IMR-90 (cell line): ENCODE results near the gene TMEM62. TPM values are rescaled to one million over a fixed set of nuclear protein-coding genes. Genes with fewer than 3 reads are reported as not detected.

Experiments used
- ATAC-seq: fragments of 200-7000 bp; cut with Tn5 transposase; 2 replicates; pipeline ENCODE4 v1.9.1; 2020; ENCODE audit warnings: low read depth, mild to moderate bottlenecking, moderate library complexity
- BruUV-seq: library from RNA; stranded (reverse); fragments of 400-500 nt; replicated peaks from 2 replicates; lab custom pipeline; 2021; lab: Mats Ljungman, UMichigan
- CTCF ChIA-PET: fragments of 300-600 bp; formaldehyde crosslinking; extraction: SDS; loops from one replicate; lab custom pipeline; 2021; ENCODE audit warnings: antibody characterized with exemption; lab: Yijun Ruan, JAX
- POLR2A ChIA-PET: fragments of 300-600 bp; sonication (Branson Sonifier 250); formaldehyde crosslinking; loops from one replicate; lab custom pipeline; 2022; ENCODE audit warnings: antibody characterized with exemption; ENCODE audit not compliant: unreplicated experiment; lab: Charles Lee
- DNase-seq: peaks from one replicate; pipeline ENCODE4 v3.0.0; 2013
- H2AFZ ChIP-seq: replicated peaks from 2 replicates; pipeline ENCODE3; 2013; ENCODE audit warnings: low read length, mild to moderate bottlenecking; ENCODE audit not compliant: poor library complexity
- H2AK5ac ChIP-seq: 2 replicates; pipeline ENCODE4 v1.6.1; 2013; ENCODE audit warnings: low read depth, low read length, inconsistent platforms
- H2AK9ac ChIP-seq: replicated peaks from 2 replicates; pipeline ENCODE3; 2013; ENCODE audit warnings: mild to moderate bottlenecking, low read depth, low read length, moderate library complexity; ENCODE audit not compliant: poor library complexity
- H2BK120ac ChIP-seq: 2 replicates; pipeline ENCODE4 v1.6.1; 2013; ENCODE audit warnings: low read depth, low read length, inconsistent platforms
- H2BK15ac ChIP-seq: 3 replicates; pipeline ENCODE4 v1.6.1; 2013; ENCODE audit warnings: low read depth, low read length, inconsistent platforms
- H2BK20ac ChIP-seq: 2 replicates; pipeline ENCODE4 v1.6.1; 2013; ENCODE audit warnings: low read depth, mild to moderate bottlenecking, inconsistent platforms, low read length, moderate library complexity
- H2BK5ac ChIP-seq: 2 replicates; pipeline ENCODE4 v1.6.1; 2013; ENCODE audit warnings: mild to moderate bottlenecking, low read depth, low read length, inconsistent platforms; ENCODE audit not compliant: poor library complexity, severe bottlenecking
- H3K14ac ChIP-seq: replicated peaks from 2 replicates; pipeline ENCODE4 v1.6.1; 2013; ENCODE audit warnings: low read depth, low read length, inconsistent platforms
- H3K18ac ChIP-seq: 2 replicates; pipeline ENCODE4 v1.6.1; 2013; ENCODE audit warnings: low read depth, low read length, control low read depth
- H3K23ac ChIP-seq: 2 replicates; pipeline ENCODE4 v1.6.1; 2013; ENCODE audit warnings: low read depth, low read length, inconsistent platforms
- H3K27ac ChIP-seq: 2 replicates; pipeline ENCODE4 v1.5.1; 2013; ENCODE audit warnings: mild to moderate bottlenecking, control low read depth, low read length; ENCODE audit not compliant: insufficient read depth
- H3K27me3 ChIP-seq: 2 replicates; pipeline ENCODE4 v1.6.1; 2013; ENCODE audit warnings: low read length; ENCODE audit not compliant: control insufficient read depth, insufficient read depth
- H3K36me3 ChIP-seq: 2 replicates; pipeline ENCODE4 v1.6.1; 2013; ENCODE audit warnings: low read length, mixed read lengths; ENCODE audit not compliant: control insufficient read depth, insufficient read depth
- H3K4ac ChIP-seq: 2 replicates; pipeline ENCODE4 v1.6.1; 2013; ENCODE audit warnings: low read depth, low read length, inconsistent platforms
- H3K4me1 ChIP-seq: 2 replicates; pipeline ENCODE4 v1.6.1; 2013; ENCODE audit warnings: low read length, mixed read lengths; ENCODE audit not compliant: control insufficient read depth, insufficient read depth
- H3K4me2 ChIP-seq: 2 replicates; pipeline ENCODE4 v1.6.1; 2013; ENCODE audit warnings: low read depth, mild to moderate bottlenecking, control low read depth, low read length, moderate library complexity
- H3K4me3 ChIP-seq: 2 replicates; pipeline ENCODE4 v1.5.1; 2013; ENCODE audit warnings: low read depth, mild to moderate bottlenecking, control low read depth, low read length, moderate library complexity; ENCODE audit not compliant: insufficient read depth
- H3K56ac ChIP-seq: 2 replicates; pipeline ENCODE4 v1.6.1; 2013; ENCODE audit warnings: low read length, inconsistent platforms; ENCODE audit not compliant: insufficient read depth; ENCODE audit errors: extremely low read depth
- H3K79me1 ChIP-seq, 2 experiments: 2 replicates each; pipeline ENCODE4 v1.6.1; 2013; ENCODE audit warnings: low read length in 2 of 2, inconsistent platforms in 1 of 2, low read depth in 1 of 2
- H3K9ac ChIP-seq: 2 replicates; pipeline ENCODE4 v1.6.1; 2013; ENCODE audit warnings: low read depth, low read length, control low read depth
- H3K9me1 ChIP-seq: 2 replicates; pipeline ENCODE4 v1.6.1; 2013; ENCODE audit warnings: low read length, inconsistent platforms; ENCODE audit not compliant: insufficient read depth
- H3K9me3 ChIP-seq: 2 replicates; pipeline ENCODE4 v1.6.1; 2013; ENCODE audit warnings: low read length; ENCODE audit not compliant: control insufficient read depth, insufficient read depth
- H4K20me1 ChIP-seq: 2 replicates; pipeline ENCODE4 v1.6.1; 2013; ENCODE audit warnings: low read length, inconsistent platforms; ENCODE audit not compliant: insufficient read depth
- H4K5ac ChIP-seq: 2 replicates; pipeline ENCODE4 v1.6.1; 2013; ENCODE audit warnings: mild to moderate bottlenecking, low read depth, low read length, control low read depth
- H4K8ac ChIP-seq, 2 experiments: 2 replicates each; pipeline ENCODE4 v1.6.1; 2013; ENCODE audit warnings: low read depth in 2 of 2, low read length in 2 of 2, control low read depth in 1 of 2, inconsistent platforms in 1 of 2
- H4K91ac ChIP-seq: 2 replicates; pipeline ENCODE4 v1.6.1; 2013; ENCODE audit warnings: low read depth, low read length, inconsistent platforms; ENCODE audit not compliant: insufficient read depth
- BHLHE40 ChIP-seq: fragments of 150-350 bp; IDR thresholded peaks from 2 replicates; pipeline ENCODE4 v1.6.1; 2016; ENCODE audit warnings: mild to moderate bottlenecking, low read depth, low read length
- CEBPB ChIP-seq: IDR thresholded peaks from 2 replicates; pipeline ENCODE4 v1.6.1; 2012; ENCODE audit warnings: low read depth, low read length, improper control_type of control experiment
- CHD1 ChIP-seq: IDR thresholded peaks from 2 replicates; pipeline ENCODE4 v1.6.1; 2012; ENCODE audit warnings: low read depth, low read length, improper control_type of control experiment
- FOS ChIP-seq: fragments of 150-350 bp; IDR thresholded peaks from 2 replicates; pipeline ENCODE4 v1.6.1; 2016; ENCODE audit warnings: low read depth, low read length
- MAFK ChIP-seq: IDR thresholded peaks from 2 replicates; pipeline ENCODE4 v1.6.1; 2012; ENCODE audit warnings: low read depth, low read length, improper control_type of control experiment
- MAZ ChIP-seq: IDR thresholded peaks from 2 replicates; pipeline ENCODE4 v1.6.1; 2012; ENCODE audit warnings: low read depth, mild to moderate bottlenecking, low read length, improper control_type of control experiment, moderate library complexity, borderline replicate concordance
- MXI1 ChIP-seq: IDR thresholded peaks from 2 replicates; pipeline ENCODE4 v1.6.1; 2012; ENCODE audit warnings: low read depth, mild to moderate bottlenecking, low read length, moderate library complexity, borderline replicate concordance
- NFE2L2 ChIP-seq: fragments of 150-350 bp; IDR thresholded peaks from 2 replicates; pipeline ENCODE4 v1.6.1; 2016; ENCODE audit warnings: low read depth, mild to moderate bottlenecking, low read length
- POLR2A ChIP-seq: IDR thresholded peaks from 2 replicates; pipeline ENCODE4 v1.6.1; 2012; ENCODE audit warnings: mild to moderate bottlenecking, low read depth, low read length
- RAD21 ChIP-seq: IDR thresholded peaks from 2 replicates; pipeline ENCODE4 v1.6.1; 2012; ENCODE audit warnings: low read length, improper control_type of control experiment
- RCOR1 ChIP-seq: IDR thresholded peaks from 2 replicates; pipeline ENCODE4 v1.6.1; 2012; ENCODE audit warnings: mild to moderate bottlenecking, low read length, improper control_type of control experiment; ENCODE audit not compliant: insufficient replicate concordance
- RFX5 ChIP-seq: IDR thresholded peaks from 2 replicates; pipeline ENCODE4 v1.8.0; 2012; ENCODE audit warnings: low read depth, mild to moderate bottlenecking, low read length, moderate library complexity
- SMC3 ChIP-seq: fragments of 150-350 bp; IDR thresholded peaks from 2 replicates; pipeline ENCODE4 v1.6.1; 2016; ENCODE audit warnings: low read depth, mild to moderate bottlenecking, antibody characterized with exemption, low read length, moderate library complexity
- dilution Hi-C: fragments of 300-500 bp; cut with HindIII; formaldehyde crosslinking; loops from one replicate; pipeline ENCODE4 v1.14.3; 2018; ENCODE audit warnings: low sequenced_read_pairs; ENCODE audit not compliant: unreplicated experiment
- in situ Hi-C: fragments of 300-500 bp; cut with MboI; formaldehyde crosslinking; loops from 3 replicates; pipeline ENCODE4 v1.14.3; 2019; ENCODE audit warnings: low sequenced_read_pairs, inconsistent platforms, mixed read lengths
- intact Hi-C: fragments of 100-400 bp; cut with micrococcal nuclease; formaldehyde crosslinking; loops from 2 replicates; pipeline ENCODE4 v1.10.0; 2022
- polyA plus RNA-seq, 3 experiments: library from polyadenylated mRNA; depleted of rRNA; stranded (reverse); fragments of >200 nt; gene quantifications; 2 replicates each; pipeline ENCODE4 v1.2.3, GENCODE V29; 2012; ENCODE audit warnings: low replicate concordance in 1 of 3
- total RNA-seq: library from RNA; depleted of rRNA; stranded (reverse); fragments of >200 nt; gene quantifications from 2 replicates; pipeline ENCODE4 v1.2.3, GENCODE V29; 2012
- TF ChIP-seq, protein P1 (sequence below): conservative IDR thresholded peaks from 2 replicates; pipeline ENCODE4 v1.5.1; 2012; ENCODE audit warnings: mild to moderate bottlenecking, low read depth, low read length, improper control_type of control experiment
- TF ChIP-seq, protein P2 (sequence below): fragments of 150-350 bp; IDR thresholded peaks from 2 replicates; pipeline ENCODE4 v1.6.1; 2016; ENCODE audit warnings: low read depth, mild to moderate bottlenecking, low read length, moderate library complexity, borderline replicate concordance
- TF ChIP-seq, protein P3 (sequence below): fragments of 150-350 bp; IDR thresholded peaks from 2 replicates; pipeline ENCODE4 v1.6.1; 2017; ENCODE audit warnings: mild to moderate bottlenecking, antibody characterized with exemption, low read length, low read depth

Gene TMEM62
- total and polyA plus RNA-seq, 2 of the 4 experiments (the other 2 are of a cell fraction) = 3.7 to 5.6 TPM

GRCh38 chr15:43212951-43213350 lies 79.6 kb downstream of the TMEM62 start:
- Histone ChIP-seq H2AFZ (no peak overlapping the region), H4K20me1 (no peaks in the 10 kb centered on the region), H3K56ac (no peak overlapping the region), H3K9ac (no peak overlapping the region), H3K27ac (no peak overlapping the region), H3K4ac (no peak overlapping the region), H3K23ac (no peak overlapping the region), H3K36me3 (no peaks in the 10 kb centered on the region), H3K4me1 (no peaks in the 10 kb centered on the region), H2BK120ac (no peak overlapping the region), H2BK20ac (no peak overlapping the region), H4K5ac (no peak overlapping the region), H2BK5ac (no peak overlapping the region), H3K14ac (no peak overlapping the region), H2AK9ac (no peak overlapping the region), H3K4me3 (no peak overlapping the region), H3K27me3 (peaks cover 58% of the 10 kb centered on the region), H2AK5ac (no peak overlapping the region), H3K4me2 (no peak overlapping the region), H3K9me1 (no peaks in the 10 kb centered on the region), H3K18ac (no peak overlapping the region), H3K79me1 (no peaks in the 10 kb centered on the region), H4K91ac (no peak overlapping the region), H3K9me3 (no peaks in the 10 kb centered on the region), H2BK15ac (no peak overlapping the region), H4K8ac (no peak overlapping the region)
- intact Hi-C loops = no loop called here
- no TSS peak for BruUV-seq
- TF ChIP-seq NFE2L2 (no peak), MAFK (no peak), POLR2A (no peak), CHD1 (no peak), BHLHE40 (no peak), RCOR1 (no peak), FOS (no peak), CEBPB (no peak), RAD21 (no peak), MAZ (no peak), SMC3 (no peak), RFX5 (no peak), MXI1 (no peak)
- TF ChIP-seq, protein P1, sequence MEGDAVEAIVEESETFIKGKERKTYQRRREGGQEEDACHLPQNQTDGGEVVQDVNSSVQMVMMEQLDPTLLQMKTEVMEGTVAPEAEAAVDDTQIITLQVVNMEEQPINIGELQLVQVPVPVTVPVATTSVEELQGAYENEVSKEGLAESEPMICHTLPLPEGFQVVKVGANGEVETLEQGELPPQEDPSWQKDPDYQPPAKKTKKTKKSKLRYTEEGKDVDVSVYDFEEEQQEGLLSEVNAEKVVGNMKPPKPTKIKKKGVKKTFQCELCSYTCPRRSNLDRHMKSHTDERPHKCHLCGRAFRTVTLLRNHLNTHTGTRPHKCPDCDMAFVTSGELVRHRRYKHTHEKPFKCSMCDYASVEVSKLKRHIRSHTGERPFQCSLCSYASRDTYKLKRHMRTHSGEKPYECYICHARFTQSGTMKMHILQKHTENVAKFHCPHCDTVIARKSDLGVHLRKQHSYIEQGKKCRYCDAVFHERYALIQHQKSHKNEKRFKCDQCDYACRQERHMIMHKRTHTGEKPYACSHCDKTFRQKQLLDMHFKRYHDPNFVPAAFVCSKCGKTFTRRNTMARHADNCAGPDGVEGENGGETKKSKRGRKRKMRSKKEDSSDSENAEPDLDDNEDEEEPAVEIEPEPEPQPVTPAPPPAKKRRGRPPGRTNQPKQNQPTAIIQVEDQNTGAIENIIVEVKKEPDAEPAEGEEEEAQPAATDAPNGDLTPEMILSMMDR = no peak
- TF ChIP-seq, protein P2, sequence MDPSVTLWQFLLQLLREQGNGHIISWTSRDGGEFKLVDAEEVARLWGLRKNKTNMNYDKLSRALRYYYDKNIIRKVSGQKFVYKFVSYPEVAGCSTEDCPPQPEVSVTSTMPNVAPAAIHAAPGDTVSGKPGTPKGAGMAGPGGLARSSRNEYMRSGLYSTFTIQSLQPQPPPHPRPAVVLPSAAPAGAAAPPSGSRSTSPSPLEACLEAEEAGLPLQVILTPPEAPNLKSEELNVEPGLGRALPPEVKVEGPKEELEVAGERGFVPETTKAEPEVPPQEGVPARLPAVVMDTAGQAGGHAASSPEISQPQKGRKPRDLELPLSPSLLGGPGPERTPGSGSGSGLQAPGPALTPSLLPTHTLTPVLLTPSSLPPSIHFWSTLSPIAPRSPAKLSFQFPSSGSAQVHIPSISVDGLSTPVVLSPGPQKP = no peak
- TF ChIP-seq, protein P3, sequence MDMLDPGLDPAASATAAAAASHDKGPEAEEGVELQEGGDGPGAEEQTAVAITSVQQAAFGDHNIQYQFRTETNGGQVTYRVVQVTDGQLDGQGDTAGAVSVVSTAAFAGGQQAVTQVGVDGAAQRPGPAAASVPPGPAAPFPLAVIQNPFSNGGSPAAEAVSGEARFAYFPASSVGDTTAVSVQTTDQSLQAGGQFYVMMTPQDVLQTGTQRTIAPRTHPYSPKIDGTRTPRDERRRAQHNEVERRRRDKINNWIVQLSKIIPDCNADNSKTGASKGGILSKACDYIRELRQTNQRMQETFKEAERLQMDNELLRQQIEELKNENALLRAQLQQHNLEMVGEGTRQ = no peak
- ATAC-seq (no peak), DNase-seq (no peak)
- ChIA-PET POLR2A (no interaction called here), CTCF (interaction anchor here (0.5 kb wide), 1 partner anchor 86 kb away, joined by 7 read pairs; no protein-coding TSS in a partner anchor)
- dilution Hi-C loops = no loop called here
- in situ Hi-C loops = no loop called here
